GM12872 (cell line): ENCODE results near the gene SLC15A2.

ENCODE experiments used
- TF ChIP-seq, protein P1 (sequence below): IDR thresholded peaks from 3 replicates; pipeline ENCODE4 v1.5.1; 2011; ENCODE audit warnings: low read depth, mild to moderate bottlenecking, low read length, moderate library complexity; ENCODE audit not compliant: insufficient read depth

Gene SLC15A2

DNA sequence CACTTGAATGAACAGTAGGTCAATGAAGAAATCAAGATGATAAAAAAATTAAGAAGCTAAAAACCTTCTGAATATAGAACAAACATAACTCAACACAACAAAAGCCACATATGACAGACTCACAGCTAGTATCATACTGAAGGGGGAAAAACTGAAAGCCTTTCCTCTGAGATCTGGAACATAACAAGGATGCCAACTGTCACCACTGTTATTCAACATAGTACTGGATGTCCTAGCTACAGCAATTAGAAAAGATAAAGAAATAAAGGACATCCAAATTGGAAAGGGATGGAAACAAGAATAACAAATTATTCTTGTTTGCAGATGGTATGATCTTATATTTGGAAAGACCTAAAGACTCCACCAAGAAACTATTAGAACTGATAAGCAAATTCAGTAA lies 67.1 kb downstream of the SLC15A2 start:
- TF ChIP-seq, protein P1, sequence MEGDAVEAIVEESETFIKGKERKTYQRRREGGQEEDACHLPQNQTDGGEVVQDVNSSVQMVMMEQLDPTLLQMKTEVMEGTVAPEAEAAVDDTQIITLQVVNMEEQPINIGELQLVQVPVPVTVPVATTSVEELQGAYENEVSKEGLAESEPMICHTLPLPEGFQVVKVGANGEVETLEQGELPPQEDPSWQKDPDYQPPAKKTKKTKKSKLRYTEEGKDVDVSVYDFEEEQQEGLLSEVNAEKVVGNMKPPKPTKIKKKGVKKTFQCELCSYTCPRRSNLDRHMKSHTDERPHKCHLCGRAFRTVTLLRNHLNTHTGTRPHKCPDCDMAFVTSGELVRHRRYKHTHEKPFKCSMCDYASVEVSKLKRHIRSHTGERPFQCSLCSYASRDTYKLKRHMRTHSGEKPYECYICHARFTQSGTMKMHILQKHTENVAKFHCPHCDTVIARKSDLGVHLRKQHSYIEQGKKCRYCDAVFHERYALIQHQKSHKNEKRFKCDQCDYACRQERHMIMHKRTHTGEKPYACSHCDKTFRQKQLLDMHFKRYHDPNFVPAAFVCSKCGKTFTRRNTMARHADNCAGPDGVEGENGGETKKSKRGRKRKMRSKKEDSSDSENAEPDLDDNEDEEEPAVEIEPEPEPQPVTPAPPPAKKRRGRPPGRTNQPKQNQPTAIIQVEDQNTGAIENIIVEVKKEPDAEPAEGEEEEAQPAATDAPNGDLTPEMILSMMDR = no peak

DNA sequence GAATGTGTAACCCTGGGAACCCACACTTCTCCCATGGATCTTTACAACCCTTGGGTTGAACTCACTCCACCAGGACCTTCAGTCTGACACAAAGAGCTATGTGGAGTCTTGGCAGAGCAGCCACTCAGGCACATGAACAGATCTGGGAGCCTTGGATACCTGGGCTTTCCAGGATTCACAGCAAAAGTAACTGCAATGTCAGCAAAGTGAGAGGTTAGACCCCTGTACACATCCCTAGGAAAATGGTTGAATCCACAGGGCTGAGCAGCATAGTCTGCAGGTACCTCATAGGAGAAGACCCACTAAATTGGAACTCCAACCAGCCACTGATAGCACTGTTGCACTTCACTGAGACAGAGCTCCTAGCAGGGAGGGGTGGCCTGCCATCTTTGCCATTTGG lies 68.2 kb downstream of the SLC15A2 start:
- TF ChIP-seq, protein P1 = no peak

DNA sequence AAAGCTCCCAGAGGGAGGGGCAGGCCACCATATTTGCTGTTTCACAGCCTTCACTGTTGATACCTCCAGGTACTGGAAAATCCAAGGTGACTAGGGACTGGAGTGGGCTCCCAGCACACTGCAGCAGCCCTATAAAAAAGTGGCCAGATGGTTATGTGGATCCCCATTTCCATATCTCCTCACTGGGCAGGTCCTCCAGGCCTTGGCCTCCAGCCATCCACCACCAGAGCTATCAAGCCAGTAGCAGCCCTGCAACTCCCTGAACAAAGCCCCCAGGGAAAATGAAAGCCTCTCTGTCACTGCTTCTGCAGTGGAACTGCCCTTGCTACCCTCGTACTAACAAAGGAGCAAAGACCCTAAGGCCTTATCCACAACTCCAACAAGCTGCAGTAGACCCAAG lies 69.4 kb downstream of the SLC15A2 start:
- TF ChIP-seq, protein P1 = no peak

DNA sequence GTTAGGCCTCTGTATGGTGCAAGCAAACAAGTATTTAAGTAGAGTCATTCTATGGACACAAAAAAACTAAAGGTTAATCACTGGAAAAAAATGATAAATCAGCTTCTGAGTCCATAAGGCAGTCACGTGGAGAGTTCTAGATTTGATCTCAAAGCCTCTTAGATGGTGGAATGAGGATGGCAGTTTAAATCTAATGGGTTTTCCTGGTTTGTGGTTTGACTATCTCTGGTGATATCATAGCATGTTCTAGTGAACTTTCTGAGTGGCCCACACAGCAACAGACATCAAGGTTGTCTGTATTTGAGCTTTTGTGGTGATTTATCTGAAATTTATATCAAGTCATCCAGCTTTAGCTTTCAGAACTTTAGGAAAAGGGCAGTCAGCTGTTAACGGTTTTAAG lies 75.4 kb downstream of the SLC15A2 start:
- TF ChIP-seq, protein P1 = no peak

DNA sequence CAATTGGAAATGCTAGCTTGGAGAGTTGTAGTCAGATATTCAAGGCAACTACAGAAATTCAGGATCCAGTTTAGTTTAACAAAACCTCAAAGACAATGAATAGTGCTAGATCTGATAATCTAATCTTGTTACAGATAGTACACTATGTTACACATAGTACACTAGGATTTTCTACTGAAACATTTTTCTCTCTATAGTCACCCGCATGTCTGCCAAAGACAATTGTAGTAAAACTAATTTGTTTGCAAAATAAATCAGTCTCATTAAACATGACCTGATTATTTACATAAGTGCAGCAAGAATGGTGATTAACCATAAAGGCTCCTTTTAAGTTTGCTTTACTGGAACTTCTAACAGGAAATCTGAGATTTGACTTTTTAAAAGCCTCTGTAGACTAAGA lies 75.8 kb downstream of the SLC15A2 start:
- TF ChIP-seq, protein P1 = no peak

DNA sequence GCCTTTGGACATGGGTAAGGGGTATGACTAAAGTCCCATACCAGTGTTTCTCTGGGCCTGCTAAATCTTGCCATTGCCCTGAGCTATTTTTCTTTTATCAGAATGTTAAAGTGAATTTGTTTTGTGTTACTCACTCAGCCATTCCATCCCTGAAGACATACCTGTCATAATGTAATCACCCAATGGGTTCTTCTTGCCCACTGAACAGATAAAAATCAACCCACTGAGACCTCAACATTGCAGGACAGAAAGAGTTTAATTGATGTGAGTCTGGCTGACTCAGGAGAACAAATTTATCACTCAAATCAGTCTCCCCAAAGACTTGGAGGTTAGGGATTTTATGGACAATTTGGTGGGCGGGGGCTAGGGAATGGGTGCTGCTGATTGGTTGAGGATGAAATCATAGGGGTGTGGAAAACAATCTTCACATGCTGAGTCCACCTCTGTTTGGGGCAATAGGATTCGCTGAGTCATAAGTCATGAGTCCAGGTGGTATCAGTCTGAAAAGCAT lies 80.5 kb downstream of the SLC15A2 start:
- TF ChIP-seq, protein P1 = no peak

DNA sequence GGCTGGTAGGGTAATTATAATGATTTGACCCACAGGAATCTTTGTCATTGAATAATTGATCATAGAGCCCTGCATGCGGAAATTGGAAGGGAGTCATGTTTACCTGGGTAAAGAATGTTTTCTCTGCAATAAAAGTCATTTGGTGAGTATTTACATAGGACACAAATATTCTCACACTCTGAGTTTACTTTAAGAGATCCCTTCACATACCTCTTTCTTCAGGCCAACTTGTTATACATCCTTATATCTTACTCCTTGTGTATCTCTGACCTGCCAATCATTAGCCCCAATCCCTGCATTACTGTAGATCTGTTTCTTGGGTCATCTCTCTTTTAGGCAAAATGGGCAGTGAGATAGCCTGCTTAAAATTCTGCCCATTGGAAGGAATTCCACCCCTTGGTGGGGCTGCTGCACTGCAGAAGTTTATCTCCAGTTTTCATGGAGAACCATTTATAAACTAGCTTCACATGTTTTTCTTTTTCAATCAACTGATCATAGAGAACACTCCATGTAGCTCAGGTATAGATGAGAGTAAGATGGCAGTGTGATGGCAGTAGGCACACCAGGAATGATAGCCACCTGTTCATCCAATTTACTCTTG lies 81.6 kb downstream of the SLC15A2 start:
- TF ChIP-seq, protein P1 = no peak
